Measurements from ENCODE around the gene LRRC74B. TPM values are rescaled to one million over a fixed set of nuclear protein-coding genes. Genes with fewer than 3 reads are reported as not detected.
"Not testable (repeated sequence)": the region's sequence is repeated elsewhere in the genome, so short reads cannot be mapped to it uniquely, and the experiment has no call there.

The LRRC74B gene
- total and polyA plus RNA-seq, 2 donors (not counting 1 experiment from before 2014, with no cell fraction given), result not detected

DNA sequence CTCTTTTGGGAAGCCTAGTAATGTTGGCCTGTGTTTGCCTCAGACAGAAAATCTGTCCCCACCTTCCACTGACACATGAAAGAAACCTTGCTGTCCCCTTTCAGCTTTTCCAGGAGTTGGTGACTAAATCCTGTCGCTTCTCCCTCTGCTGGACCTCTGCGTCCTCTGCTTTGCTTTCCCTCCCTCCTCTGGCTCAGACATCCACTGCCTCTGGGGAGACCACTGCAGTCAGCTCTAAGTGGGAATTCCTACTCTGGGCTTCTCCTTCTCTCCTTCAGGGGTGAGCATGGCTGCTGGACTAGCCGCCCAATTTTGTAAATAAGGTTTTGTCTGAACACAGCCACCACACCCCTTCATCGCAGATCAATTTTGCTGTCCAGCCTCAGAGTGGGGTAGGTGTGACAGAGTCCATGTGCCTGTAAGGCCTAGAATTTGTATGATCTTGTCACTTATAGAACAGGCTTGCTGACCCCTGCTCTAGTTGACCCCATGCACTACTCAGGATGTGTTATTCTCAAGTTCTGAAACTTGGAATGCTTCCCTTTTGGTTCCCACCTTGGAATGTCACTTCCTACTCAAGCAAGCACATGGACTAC, 23.0 kb downstream of the LRRC74B start:
- no peak for TF ChIP-seq EZH2 (IDR thresholded peaks at IDR 0.05; ENCODE audit: low read length, missing control alignments)
- TF ChIP-seq, protein P1, sequence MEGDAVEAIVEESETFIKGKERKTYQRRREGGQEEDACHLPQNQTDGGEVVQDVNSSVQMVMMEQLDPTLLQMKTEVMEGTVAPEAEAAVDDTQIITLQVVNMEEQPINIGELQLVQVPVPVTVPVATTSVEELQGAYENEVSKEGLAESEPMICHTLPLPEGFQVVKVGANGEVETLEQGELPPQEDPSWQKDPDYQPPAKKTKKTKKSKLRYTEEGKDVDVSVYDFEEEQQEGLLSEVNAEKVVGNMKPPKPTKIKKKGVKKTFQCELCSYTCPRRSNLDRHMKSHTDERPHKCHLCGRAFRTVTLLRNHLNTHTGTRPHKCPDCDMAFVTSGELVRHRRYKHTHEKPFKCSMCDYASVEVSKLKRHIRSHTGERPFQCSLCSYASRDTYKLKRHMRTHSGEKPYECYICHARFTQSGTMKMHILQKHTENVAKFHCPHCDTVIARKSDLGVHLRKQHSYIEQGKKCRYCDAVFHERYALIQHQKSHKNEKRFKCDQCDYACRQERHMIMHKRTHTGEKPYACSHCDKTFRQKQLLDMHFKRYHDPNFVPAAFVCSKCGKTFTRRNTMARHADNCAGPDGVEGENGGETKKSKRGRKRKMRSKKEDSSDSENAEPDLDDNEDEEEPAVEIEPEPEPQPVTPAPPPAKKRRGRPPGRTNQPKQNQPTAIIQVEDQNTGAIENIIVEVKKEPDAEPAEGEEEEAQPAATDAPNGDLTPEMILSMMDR (conservative IDR thresholded peaks at IDR 0.05 in 1 of 2, IDR thresholded peaks at IDR 0.05 in 1 of 2; ENCODE audit: low read depth in 1 of 2, low read length in 2 of 2), result no peak
- H3K79me2 ChIP-seq (ENCODE audit: control insufficient read depth, insufficient read depth, low read length), result no peaks in the 10 kb centered on the region
- no peak overlapping the region for H3K27ac ChIP-seq (ENCODE audit: insufficient read depth, low read length)
- no peak overlapping the region for H3K9ac ChIP-seq (ENCODE audit: insufficient read depth, low read length)
- no peaks in the 10 kb centered on the region for H3K9me3 ChIP-seq (ENCODE audit: control insufficient read depth, insufficient read depth, low read depth, low read length)
- no peak overlapping the region for H2AFZ ChIP-seq (ENCODE audit: low read length)
- no peak overlapping the region for H3K4me3 ChIP-seq (replicated peaks in 1 of 4; ENCODE audit: control extremely low read depth in 1 of 4, insufficient read depth in 1 of 4, low read depth in 3 of 4, low read length in 4 of 4)
- no peaks in the 10 kb centered on the region for H3K36me3 ChIP-seq (ENCODE audit: control insufficient read depth, insufficient read depth, low read length)
- H4K20me1 ChIP-seq (ENCODE audit: control insufficient read depth, extremely low read depth, insufficient read depth, low read length), result no peaks in the 10 kb centered on the region
- no peak overlapping the region for H3K4me2 ChIP-seq (ENCODE audit: extremely low read depth, insufficient read depth, low read length)
- H3K4me1 ChIP-seq (ENCODE audit: control insufficient read depth, extremely low read depth, insufficient read depth, low read length), result peaks cover 1% of the 10 kb centered on the region
- no peaks in the 10 kb centered on the region for H3K27me3 ChIP-seq (ENCODE audit: control insufficient read depth, insufficient read depth, low read length)
- no peak for DNase-seq (ENCODE audit: low read depth in 2 of 2)

DNA sequence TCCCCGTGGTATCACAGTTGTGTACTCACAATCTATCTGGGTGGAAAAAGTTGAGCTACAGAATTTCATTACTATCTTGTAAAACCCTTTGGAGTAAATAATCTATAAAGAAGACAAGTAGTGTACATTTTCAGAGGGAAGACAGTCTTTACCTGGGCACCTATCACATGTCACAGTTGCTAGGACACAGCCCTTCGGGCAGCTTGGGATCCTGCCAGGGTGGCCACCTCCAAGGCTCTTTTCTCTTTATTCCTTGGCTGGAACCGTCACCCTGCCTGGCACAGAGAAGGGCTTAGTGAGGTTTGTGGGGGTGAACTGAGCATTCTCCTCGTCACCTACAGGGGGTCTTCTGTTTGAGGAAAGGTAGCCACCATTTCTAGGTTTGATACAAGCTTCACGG, 23.6 kb downstream of the LRRC74B start:
- no peak for TF ChIP-seq EZH2 (IDR thresholded peaks at IDR 0.05; ENCODE audit: low read length, missing control alignments)
- TF ChIP-seq, protein P1 (conservative IDR thresholded peaks at IDR 0.05 in 1 of 2, IDR thresholded peaks at IDR 0.05 in 1 of 2; ENCODE audit: low read depth in 1 of 2, low read length in 2 of 2), result no peak
- Histone ChIP-seq H3K9me3 (ENCODE audit: control insufficient read depth, insufficient read depth, low read depth, low read length) (no peaks in the 10 kb centered on the region), H2AFZ (ENCODE audit: low read length) (no peak overlapping the region), H4K20me1 (ENCODE audit: control insufficient read depth, extremely low read depth, insufficient read depth, low read length) (no peaks in the 10 kb centered on the region), H3K4me2 (ENCODE audit: extremely low read depth, insufficient read depth, low read length) (no peak overlapping the region), H3K4me3 (replicated peaks in 1 of 4; ENCODE audit: control extremely low read depth in 1 of 4, insufficient read depth in 1 of 4, low read depth in 3 of 4, low read length in 4 of 4) (no peak overlapping the region), H3K9ac (ENCODE audit: insufficient read depth, low read length) (no peak overlapping the region), H3K4me1 (ENCODE audit: control insufficient read depth, extremely low read depth, insufficient read depth, low read length) (peaks cover 4% of the 10 kb centered on the region), H3K27ac (ENCODE audit: insufficient read depth, low read length) (no peak overlapping the region), H3K79me2 (ENCODE audit: control insufficient read depth, insufficient read depth, low read length) (no peaks in the 10 kb centered on the region), H3K27me3 (ENCODE audit: control insufficient read depth, insufficient read depth, low read length) (no peaks in the 10 kb centered on the region), H3K36me3 (ENCODE audit: control insufficient read depth, insufficient read depth, low read length) (no peaks in the 10 kb centered on the region)
- DNase-seq (ENCODE audit: low read depth in 2 of 2), result no peak

DNA sequence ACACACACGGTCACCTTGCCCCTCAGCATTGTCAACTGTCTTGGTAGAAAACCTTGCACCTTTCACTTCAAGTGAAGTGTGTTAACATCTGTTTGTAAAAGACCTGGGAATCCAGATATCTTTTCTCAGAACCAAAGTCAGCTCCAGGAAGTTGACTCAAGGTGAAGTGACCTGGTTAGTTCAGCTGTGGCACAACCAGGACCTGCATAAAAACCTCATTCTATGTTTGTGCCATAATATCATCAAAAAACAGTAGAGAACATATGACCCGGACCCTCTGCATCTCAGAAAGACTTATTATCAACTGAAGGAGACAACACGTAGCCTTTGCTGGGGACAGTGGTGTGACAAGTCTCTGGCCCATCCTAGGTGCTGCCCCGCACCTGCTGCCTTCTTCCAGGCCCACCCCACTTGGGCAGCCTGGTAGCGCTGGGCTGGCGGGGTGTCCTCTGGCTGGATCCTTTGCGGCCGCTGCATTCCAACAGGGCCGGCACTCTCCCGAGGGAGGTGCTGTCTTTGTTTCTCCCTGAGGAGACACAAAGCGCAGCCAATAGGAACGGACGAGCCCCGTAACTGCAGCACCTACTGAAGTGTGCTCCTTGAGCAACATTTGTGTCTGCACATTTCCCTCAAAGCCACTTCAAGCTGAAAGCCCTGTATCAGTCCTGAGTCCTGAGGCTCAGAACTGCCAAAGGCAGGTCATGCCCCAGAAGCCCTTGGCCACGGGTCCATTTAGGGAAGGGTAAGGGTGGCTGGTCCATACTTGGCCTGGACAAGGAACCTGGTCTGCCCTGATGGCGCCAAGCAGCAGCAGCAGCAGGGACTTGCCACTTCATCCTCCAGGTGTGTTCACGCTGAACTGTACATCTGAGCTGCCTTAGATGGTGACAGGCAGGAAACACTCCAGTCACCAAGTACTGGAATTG, 25.2 kb downstream of the LRRC74B start:
- no peak overlapping the region for H3K4me2 ChIP-seq (ENCODE audit: extremely low read depth, insufficient read depth, low read length)
- no peaks in the 10 kb centered on the region for H3K79me2 ChIP-seq (ENCODE audit: control insufficient read depth, insufficient read depth, low read length)
- H3K36me3 ChIP-seq (ENCODE audit: control insufficient read depth, insufficient read depth, low read length), result no peaks in the 10 kb centered on the region
- TF ChIP-seq, protein P1 (conservative IDR thresholded peaks at IDR 0.05 in 1 of 2, IDR thresholded peaks at IDR 0.05 in 1 of 2; ENCODE audit: low read depth in 1 of 2, low read length in 2 of 2), result no peak
- no peak for TF ChIP-seq EZH2 (IDR thresholded peaks at IDR 0.05; ENCODE audit: low read length, missing control alignments)
- H3K4me1 ChIP-seq (ENCODE audit: control insufficient read depth, extremely low read depth, insufficient read depth, low read length), result peaks cover 4% of the 10 kb centered on the region
- no peak overlapping the region for H3K9ac ChIP-seq (ENCODE audit: insufficient read depth, low read length)
- H3K27me3 ChIP-seq (ENCODE audit: control insufficient read depth, insufficient read depth, low read length), result no peaks in the 10 kb centered on the region
- H4K20me1 ChIP-seq (ENCODE audit: control insufficient read depth, extremely low read depth, insufficient read depth, low read length), result no peaks in the 10 kb centered on the region
- no peaks in the 10 kb centered on the region for H3K9me3 ChIP-seq (ENCODE audit: control insufficient read depth, insufficient read depth, low read depth, low read length)
- DNase-seq (ENCODE audit: low read depth in 2 of 2), result no peak
- no peak overlapping the region for H2AFZ ChIP-seq (ENCODE audit: low read length)
- H3K27ac ChIP-seq (ENCODE audit: insufficient read depth, low read length), result no peak overlapping the region
- no peak overlapping the region for H3K4me3 ChIP-seq (replicated peaks in 1 of 4; ENCODE audit: control extremely low read depth in 1 of 4, insufficient read depth in 1 of 4, low read depth in 3 of 4, low read length in 4 of 4)

DNA sequence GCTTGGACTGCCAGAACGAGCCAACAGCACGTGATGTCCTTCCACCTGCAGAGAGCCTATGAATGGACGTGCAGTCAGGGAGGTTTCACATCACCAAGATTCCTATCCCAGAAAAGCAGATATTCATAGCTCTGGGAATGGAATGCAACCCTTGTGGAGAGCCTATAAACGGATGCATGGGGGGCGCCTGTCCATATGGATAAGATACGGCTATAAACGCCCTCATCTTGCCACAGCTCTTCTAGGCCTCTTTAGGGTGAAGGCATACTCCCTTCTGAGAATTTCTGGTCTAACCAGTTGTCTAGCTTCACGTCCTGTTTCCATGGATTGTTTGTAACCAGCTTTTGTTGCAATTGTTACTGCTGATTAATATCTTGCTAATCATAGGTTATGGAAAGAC, 26.1 kb downstream of the LRRC74B start:
- H2AFZ ChIP-seq (ENCODE audit: low read length); H3K4me3 ChIP-seq (replicated peaks in 1 of 4; ENCODE audit: control extremely low read depth in 1 of 4, insufficient read depth in 1 of 4, low read depth in 3 of 4, low read length in 4 of 4); H3K9me3 ChIP-seq (ENCODE audit: control insufficient read depth, insufficient read depth, low read depth, low read length); H4K20me1 ChIP-seq (ENCODE audit: control insufficient read depth, extremely low read depth, insufficient read depth, low read length); H3K36me3 ChIP-seq (ENCODE audit: control insufficient read depth, insufficient read depth, low read length); H3K79me2 ChIP-seq (ENCODE audit: control insufficient read depth, insufficient read depth, low read length); H3K27me3 ChIP-seq (ENCODE audit: control insufficient read depth, insufficient read depth, low read length); H3K4me1 ChIP-seq (ENCODE audit: control insufficient read depth, extremely low read depth, insufficient read depth, low read length); H3K9ac ChIP-seq (ENCODE audit: insufficient read depth, low read length); H3K27ac ChIP-seq (ENCODE audit: insufficient read depth, low read length); H3K4me2 ChIP-seq (ENCODE audit: extremely low read depth, insufficient read depth, low read length); DNase-seq (ENCODE audit: low read depth in 2 of 2): not testable (repeated sequence)

Data from fibroblast of lung (primary cell).